Measurements from ENCODE around the gene PTPRN2. TPM values are rescaled to one million over a fixed set of nuclear protein-coding genes. Genes with fewer than 3 reads are reported as not detected.

PTPRN2 gene
- total RNA-seq, 1 donor from 2014 or later: 32.2 TPM

DNA sequence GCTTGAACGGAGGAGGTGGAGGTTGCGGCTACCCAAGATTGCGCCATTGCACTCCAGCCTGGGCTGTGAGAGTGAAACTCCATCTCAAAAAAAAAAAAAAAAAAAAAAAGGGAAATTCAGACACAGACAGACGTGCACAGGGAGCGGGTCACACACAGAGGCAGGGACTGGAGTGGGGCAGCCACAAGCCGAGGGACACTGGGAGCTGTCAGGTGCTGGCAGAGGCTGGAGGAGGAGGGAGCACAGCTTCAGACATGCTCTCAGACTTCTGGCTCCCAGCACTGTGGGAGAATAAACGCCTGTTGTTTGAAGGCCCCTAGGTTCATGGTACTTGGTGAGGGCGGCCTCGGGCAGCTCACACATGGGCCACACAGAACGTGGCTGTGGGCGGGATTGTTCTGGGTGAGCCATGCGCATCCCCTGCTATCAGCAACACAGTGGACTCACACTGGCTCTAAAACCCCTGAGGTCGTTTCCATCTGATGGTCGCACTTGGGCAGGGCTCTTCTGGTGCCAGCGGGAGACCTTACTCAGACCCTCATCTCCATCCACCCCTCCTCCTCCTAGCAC lies 874.9 kb downstream of the PTPRN2 start:
- H3K27ac Mint-ChIP-seq (ENCODE audit: unreplicated experiment): no peak overlapping the region
- no peaks in the 10 kb centered on the region for H3K36me3 Mint-ChIP-seq (ENCODE audit: low read depth)
- no peak overlapping the region for H3K4me3 Mint-ChIP-seq
- H3K27me3 Mint-ChIP-seq (ENCODE audit: low read depth): no peaks in the 10 kb centered on the region
- H3K9me3 Mint-ChIP-seq: no peaks in the 10 kb centered on the region
- peaks cover 5% of the 10 kb centered on the region for H3K4me1 Mint-ChIP-seq
- no peak for DNase-seq (ENCODE audit: low read depth, low spot score)
- TF ChIP-seq, protein P1, sequence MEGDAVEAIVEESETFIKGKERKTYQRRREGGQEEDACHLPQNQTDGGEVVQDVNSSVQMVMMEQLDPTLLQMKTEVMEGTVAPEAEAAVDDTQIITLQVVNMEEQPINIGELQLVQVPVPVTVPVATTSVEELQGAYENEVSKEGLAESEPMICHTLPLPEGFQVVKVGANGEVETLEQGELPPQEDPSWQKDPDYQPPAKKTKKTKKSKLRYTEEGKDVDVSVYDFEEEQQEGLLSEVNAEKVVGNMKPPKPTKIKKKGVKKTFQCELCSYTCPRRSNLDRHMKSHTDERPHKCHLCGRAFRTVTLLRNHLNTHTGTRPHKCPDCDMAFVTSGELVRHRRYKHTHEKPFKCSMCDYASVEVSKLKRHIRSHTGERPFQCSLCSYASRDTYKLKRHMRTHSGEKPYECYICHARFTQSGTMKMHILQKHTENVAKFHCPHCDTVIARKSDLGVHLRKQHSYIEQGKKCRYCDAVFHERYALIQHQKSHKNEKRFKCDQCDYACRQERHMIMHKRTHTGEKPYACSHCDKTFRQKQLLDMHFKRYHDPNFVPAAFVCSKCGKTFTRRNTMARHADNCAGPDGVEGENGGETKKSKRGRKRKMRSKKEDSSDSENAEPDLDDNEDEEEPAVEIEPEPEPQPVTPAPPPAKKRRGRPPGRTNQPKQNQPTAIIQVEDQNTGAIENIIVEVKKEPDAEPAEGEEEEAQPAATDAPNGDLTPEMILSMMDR (conservative IDR thresholded peaks at IDR 0.05): no peak

DNA sequence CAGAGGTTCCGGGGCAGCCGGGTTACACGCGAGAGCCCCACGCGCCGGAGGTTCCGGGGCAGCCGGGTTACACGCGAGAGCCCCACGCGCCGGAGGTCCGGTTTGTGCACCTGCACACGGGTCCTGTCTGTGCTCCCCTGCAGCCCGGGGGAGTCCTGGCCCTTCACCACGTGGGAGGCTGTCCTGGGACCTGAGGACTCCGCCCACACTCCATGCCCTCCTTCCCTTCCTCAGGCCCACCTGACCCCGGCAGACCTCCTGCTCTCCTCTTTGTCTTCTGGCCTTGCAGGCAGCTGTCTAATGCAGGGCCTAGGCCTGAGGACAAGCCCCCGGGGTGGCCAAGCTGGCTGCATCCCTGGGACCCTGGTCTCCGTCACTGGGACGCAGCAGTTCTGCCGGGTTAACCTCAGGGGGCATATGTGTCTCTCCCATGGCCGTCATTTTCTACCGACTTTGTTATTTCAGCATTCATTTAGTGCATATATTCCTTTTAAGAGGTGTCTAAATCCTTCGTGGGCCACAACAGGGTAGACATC lies 876.2 kb downstream of the PTPRN2 start:
- no peak overlapping the region for H3K4me3 Mint-ChIP-seq
- TF ChIP-seq, protein P1 (conservative IDR thresholded peaks at IDR 0.05): no peak
- H3K4me1 Mint-ChIP-seq: peaks cover 4% of the 10 kb centered on the region
- no peak overlapping the region for H3K27ac Mint-ChIP-seq (ENCODE audit: unreplicated experiment)
- H3K9me3 Mint-ChIP-seq: no peaks in the 10 kb centered on the region
- H3K36me3 Mint-ChIP-seq (ENCODE audit: low read depth): no peaks in the 10 kb centered on the region
- H3K27me3 Mint-ChIP-seq (ENCODE audit: low read depth): peaks cover 4% of the 10 kb centered on the region
- no peak for DNase-seq (ENCODE audit: low read depth, low spot score)

DNA sequence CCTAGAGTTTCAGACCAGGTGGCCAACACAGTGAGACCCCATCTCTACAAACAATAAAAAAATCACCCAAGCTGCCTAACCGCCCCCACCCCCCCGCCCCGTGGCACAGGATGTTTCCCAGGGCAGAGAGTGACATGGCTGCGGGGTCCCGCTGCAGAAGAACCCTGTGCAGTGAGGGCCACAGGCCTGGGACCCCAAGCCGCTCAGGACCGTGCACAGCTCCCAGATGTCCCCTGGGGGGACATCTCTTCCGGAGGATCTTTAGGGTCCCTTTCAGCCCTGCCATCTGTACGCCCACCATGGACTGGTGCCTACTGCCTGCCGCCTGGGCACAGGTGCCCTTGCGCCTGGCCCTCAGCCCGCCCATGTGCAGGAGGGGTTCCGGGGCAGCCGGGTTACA lies 877.2 kb downstream of the PTPRN2 start:
- Mint-ChIP-seq H3K4me3 (no peak overlapping the region), H3K4me1 (peaks cover 4% of the 10 kb centered on the region), H3K27me3 (ENCODE audit: low read depth) (peaks cover 4% of the 10 kb centered on the region), H3K27ac (ENCODE audit: unreplicated experiment) (no peak overlapping the region), H3K9me3 (no peaks in the 10 kb centered on the region), H3K36me3 (ENCODE audit: low read depth) (no peaks in the 10 kb centered on the region)
- no peak for DNase-seq (ENCODE audit: low read depth, low spot score)
- TF ChIP-seq, protein P1 (conservative IDR thresholded peaks at IDR 0.05): no peak

DNA sequence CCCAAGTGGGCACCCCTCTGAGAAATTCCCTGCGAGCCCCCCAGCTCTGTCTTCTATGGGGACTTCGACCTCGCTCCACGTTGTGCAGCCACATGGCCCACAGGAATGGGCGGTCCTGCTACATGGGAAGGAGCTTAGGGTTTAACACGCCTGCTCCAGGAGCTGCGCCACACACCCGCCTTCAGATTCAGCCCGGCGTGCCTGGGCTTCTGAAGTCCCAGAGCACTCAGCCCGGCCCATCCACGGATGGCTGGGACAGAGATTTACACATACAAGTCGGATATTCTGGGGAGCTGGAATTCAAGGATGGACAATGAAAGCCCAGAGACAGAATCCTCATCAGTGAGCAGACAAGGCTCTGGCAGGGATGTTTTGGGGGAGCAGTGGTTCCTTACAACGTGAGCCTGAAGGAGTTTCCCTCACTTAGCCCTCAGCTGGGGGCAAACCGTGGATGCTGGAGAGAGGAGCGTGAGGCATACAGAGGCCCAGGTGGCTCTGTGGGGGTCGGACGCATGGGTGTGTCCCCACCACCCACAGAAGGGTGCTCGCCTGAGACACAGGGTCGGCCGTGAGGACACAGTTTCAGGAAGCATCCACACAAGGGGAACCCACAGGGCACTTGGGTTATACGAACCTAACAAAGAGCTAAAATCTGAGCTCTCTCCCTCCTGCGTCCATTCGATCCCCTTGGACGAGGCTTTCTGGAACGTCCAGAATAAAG lies 877.9 kb downstream of the PTPRN2 start:
- Mint-ChIP-seq H3K9me3 (no peaks in the 10 kb centered on the region), H3K27me3 (ENCODE audit: low read depth) (peaks cover 4% of the 10 kb centered on the region), H3K4me1 (peaks cover 4% of the 10 kb centered on the region), H3K27ac (ENCODE audit: unreplicated experiment) (no peak overlapping the region), H3K36me3 (ENCODE audit: low read depth) (no peaks in the 10 kb centered on the region), H3K4me3 (no peak overlapping the region)
- no peak for DNase-seq (ENCODE audit: low read depth, low spot score)
- TF ChIP-seq, protein P1 (conservative IDR thresholded peaks at IDR 0.05): no peak

DNA sequence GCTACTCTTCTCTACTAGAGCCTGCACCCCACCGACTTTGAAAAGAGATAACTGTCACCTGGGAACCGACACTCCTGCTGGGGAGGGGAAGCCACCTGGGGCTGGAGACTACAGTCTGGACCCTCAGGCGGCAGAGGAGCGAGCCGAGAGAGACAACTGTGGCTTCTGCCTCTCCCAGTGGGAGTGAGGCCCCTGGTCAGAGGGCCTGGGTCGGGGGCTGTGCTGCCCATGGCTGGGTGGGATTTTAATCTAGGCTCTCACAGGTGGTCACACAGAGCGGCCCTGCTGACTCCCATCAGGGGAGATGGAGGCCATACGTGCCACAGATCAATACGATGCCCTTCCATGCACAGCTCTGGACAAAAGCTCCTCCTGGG lies 878.7 kb downstream of the PTPRN2 start:
- no peak overlapping the region for H3K27ac Mint-ChIP-seq (ENCODE audit: unreplicated experiment)
- TF ChIP-seq, protein P1 (conservative IDR thresholded peaks at IDR 0.05): no peak
- H3K27me3 Mint-ChIP-seq (ENCODE audit: low read depth): peaks cover 4% of the 10 kb centered on the region
- no peaks in the 10 kb centered on the region for H3K9me3 Mint-ChIP-seq
- H3K4me1 Mint-ChIP-seq: peaks cover 4% of the 10 kb centered on the region
- no peak overlapping the region for H3K4me3 Mint-ChIP-seq
- DNase-seq (ENCODE audit: low read depth, low spot score): no peak
- no peaks in the 10 kb centered on the region for H3K36me3 Mint-ChIP-seq (ENCODE audit: low read depth)
